Small intestine (tissue), 16 donors: ENCODE measurements around the gene NRIP3. TPM values are rescaled to one million over a fixed set of nuclear protein-coding genes. Genes with fewer than 3 reads are reported as not detected.

Source experiments
- DNase-seq, 2 donors: peaks; one replicate each; pipeline versions ENCODE4 v3.0.0 to v3.0.0-alpha.2; 2013
- FAIRE-seq: peaks from 2 replicates; lab custom pipeline; 2012; peaks lifted over from hg19 to GRCh38; lab: Jason Lieb, UNC
- H3K27ac ChIP-seq, 3 donors: one replicate each; pipeline ENCODE4 v1.5.1; 2013; ENCODE audit warnings: low read length in 2 of 3, mild to moderate bottlenecking in 2 of 3, control low read depth in 1 of 3, inconsistent platforms in 1 of 3, low read depth in 1 of 3, moderate library complexity in 1 of 3
- H3K27me3 ChIP-seq, 3 donors: one replicate each; pipeline ENCODE4 v1.6.1; 2013; ENCODE audit warnings: low read length in 3 of 3, inconsistent platforms in 1 of 3; ENCODE audit not compliant: control insufficient read depth in 3 of 3, insufficient read depth in 3 of 3
- H3K36me3 ChIP-seq, 3 donors: one replicate each; pipeline ENCODE4 v1.6.1; 2013; ENCODE audit warnings: low read length in 3 of 3, inconsistent platforms in 1 of 3, low read depth in 1 of 3, mild to moderate bottlenecking in 1 of 3, moderate library complexity in 1 of 3; ENCODE audit not compliant: control insufficient read depth in 3 of 3, insufficient read depth in 2 of 3
- H3K4me1 ChIP-seq, 3 donors: one replicate each; pipeline ENCODE4 v1.6.1; 2013; ENCODE audit warnings: low read length in 2 of 3, inconsistent platforms in 1 of 3, low read depth in 1 of 3, mild to moderate bottlenecking in 1 of 3, moderate library complexity in 1 of 3; ENCODE audit not compliant: control insufficient read depth in 3 of 3, insufficient read depth in 2 of 3
- H3K4me3 ChIP-seq, 3 donors: one replicate each; pipeline ENCODE4 v1.5.1; 2013; ENCODE audit warnings: low read length in 3 of 3, control low read depth in 1 of 3, inconsistent platforms in 1 of 3, low read depth in 1 of 3, mild to moderate bottlenecking in 1 of 3, moderate library complexity in 1 of 3
- H3K9me3 ChIP-seq, 2 donors: one replicate each; pipeline ENCODE4 v1.6.1; 2013; ENCODE audit warnings: low read depth in 1 of 2, low read length in 1 of 2; ENCODE audit not compliant: control insufficient read depth in 2 of 2, insufficient read depth in 1 of 2
- WGBS, 3 donors: extraction: QIAGEN DNeasy Blood & Tissue Kit; methylation state at CpG; one replicate each; pipeline ENCODE4 v1.1.7; 2013; 5-methylcytosine and 5-hydroxymethylcytosine counted together
- long read RNA-seq, 10 donors: transcript quantifications; one replicate each; lab custom pipeline, GENCODE V29; 2026
- polyA plus RNA-seq, 4 donors: library from polyadenylated mRNA; stranded (reverse) in 3 of 4; unstranded in 1 of 4; fragments of 200-250 nt in 3 of 4; fragments of 120-200 nt in 1 of 4; gene quantifications; one replicate each; pipeline versions ENCODE4 v1.2.1 to v1.2.3, GENCODE V29; 2013
- donor health status: healthy with polysubstance abuse.
- donor health status: control.
- donor health status: control.
- donor health status: Bipolar disorder and iron deficiency.
- donor health status: healthy.

NRIP3 gene
- under 1 TPM in 2 of 4 donors, not detected in 2; 0.21 to 0.70 TPM for polyA plus RNA-seq
- long read RNA-seq, donor 1: 0 reads
- long read RNA-seq, donor 2: 0 reads
- long read RNA-seq, donor 3: 0 reads
- long read RNA-seq, donor 4: 0 reads
- long read RNA-seq, donor 5: 0 reads
- long read RNA-seq, donor 6: 0 reads
- long read RNA-seq, donor 7: 0 reads
- long read RNA-seq, donor 8: 0 reads
- long read RNA-seq, donor 9: 0 reads
- long read RNA-seq, donor 10, partial matches to known transcripts: 0 of 2 reads
- long read RNA-seq, donor 10, other reads (novel, unspliced or antisense): 0 of 2 reads

DNA sequence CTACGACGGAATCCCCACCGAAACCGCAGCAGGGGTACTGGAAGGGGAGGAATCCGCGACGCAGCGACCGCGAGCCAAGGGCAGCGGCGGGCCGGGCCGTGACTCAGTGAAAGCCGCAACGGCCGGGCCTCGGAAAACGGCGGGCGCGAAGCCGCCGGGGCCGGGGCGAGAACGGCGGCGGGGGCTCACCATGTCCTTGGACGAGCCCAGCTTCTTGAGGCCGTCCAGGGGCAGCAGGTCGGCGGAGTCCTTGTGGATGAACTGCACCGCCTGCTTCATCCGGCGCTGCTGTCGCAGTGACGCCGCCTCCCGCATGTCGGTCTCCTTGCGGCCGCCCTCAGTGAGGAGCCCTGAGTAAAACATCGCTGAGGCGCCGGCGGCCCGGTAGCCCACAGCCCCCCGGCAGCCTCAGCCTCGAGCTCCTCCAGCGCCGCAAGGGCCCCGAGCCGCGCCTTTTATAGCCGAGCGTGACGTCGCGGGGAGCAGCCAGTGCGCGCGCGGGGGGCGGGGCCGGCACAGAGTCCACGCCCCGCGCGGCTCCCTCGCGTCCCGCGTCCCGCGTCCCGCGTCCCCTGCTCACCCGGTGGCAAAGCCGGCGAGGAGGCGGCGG, at the start of gene NRIP3:
NRIP3 (minus strand) TSS at position 429 of the 610 bp plus-strand sequence; CDS start at position 363, 66 bp downstream.
- no peak for FAIRE-seq
- no peak within 1 kb of the TSS for H3K27ac ChIP-seq

DNA sequence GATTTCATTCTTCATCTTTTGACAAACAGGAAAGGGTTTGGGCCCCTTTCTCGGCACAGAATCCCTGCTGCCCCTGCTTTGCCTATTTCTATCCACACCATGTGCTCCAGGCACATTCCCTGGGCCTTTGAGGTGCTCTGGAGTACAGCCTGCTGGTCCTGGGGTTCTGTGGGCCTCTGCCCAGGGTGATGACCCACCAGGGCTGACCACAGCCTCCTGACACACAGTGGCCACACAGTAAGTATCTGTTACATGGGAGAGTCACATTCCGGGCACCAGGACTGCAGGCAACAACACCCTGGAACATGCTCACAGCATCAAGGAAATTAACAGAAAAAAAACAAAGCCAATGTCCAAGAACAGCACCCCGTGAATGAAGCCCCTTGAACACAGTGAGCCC, 48.5 kb upstream of the NRIP3 start:
- H3K9me3 ChIP-seq: no peaks in the 10 kb centered on the region
- H3K36me3 ChIP-seq: peaks cover 0 to 2% (median 0%) of the 10 kb centered on the region in 3 donors
- FAIRE-seq (no peak), DNase-seq (no peak)
- WGBS, 3 donors: 85 to 87% (median 87%) methylated on average over 3 of the region's 3 CpGs
- no peak overlapping the region for H3K27ac ChIP-seq
- H3K27me3 ChIP-seq: no peaks in the 10 kb centered on the region
- H3K4me1 ChIP-seq: no peaks in the 10 kb centered on the region
- no peak overlapping the region for H3K4me3 ChIP-seq

More for the DNA sequence above, at the start of gene NRIP3:
- H3K27me3 ChIP-seq: peaks cover 0 to 66% (median 4%) of the 10 kb centered on the region in 3 donors
- peak within 1 kb of the TSS; percentile 14 to 55 (median 40) for H3K4me3 ChIP-seq
- H3K36me3 ChIP-seq: no peaks in the 10 kb centered on the region
- H3K9me3 ChIP-seq: no peaks in the 10 kb centered on the region
- WGBS, 3 donors: 0 to 1% (median 1%) methylated on average over 57 to 83 of the region's 83 CpGs
- H3K4me1 ChIP-seq: peaks cover 2 to 8% (median 6%) of the 10 kb centered on the region in 3 donors
- peak; percentile 72 to 86 for DNase-seq

DNA sequence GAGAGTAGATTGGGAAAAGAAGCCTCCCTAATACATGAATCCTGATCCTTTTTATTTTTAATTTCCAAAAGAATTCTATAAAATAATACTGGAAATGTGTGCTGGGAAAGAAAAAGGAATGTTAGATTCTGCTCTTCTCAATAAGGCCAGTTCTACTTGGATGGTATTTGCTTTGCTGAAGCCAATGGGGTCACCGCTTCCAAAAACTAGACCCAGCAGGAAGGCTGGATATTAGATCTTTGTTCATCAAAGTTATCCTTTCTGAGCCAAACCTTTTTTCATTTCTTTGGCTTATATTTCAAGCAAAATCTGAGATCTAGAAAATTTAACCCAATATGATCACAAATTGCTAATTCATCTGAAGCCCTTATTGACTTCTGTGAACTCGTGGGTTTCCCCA, 46.2 kb upstream of the NRIP3 start:
- DNase-seq: no peak
- FAIRE-seq: no peak
- 86 to 95% (median 89%) methylated on average over 2 of the region's 2 CpGs for WGBS, 3 donors
- no peaks in the 10 kb centered on the region for H3K27me3 ChIP-seq
- H3K27ac ChIP-seq: no peak overlapping the region
- H3K9me3 ChIP-seq: no peaks in the 10 kb centered on the region
- H3K4me3 ChIP-seq: no peak overlapping the region
- peaks cover 0 to 2% (median 0%) of the 10 kb centered on the region in 3 donors for H3K36me3 ChIP-seq
- H3K4me1 ChIP-seq: no peaks in the 10 kb centered on the region

DNA sequence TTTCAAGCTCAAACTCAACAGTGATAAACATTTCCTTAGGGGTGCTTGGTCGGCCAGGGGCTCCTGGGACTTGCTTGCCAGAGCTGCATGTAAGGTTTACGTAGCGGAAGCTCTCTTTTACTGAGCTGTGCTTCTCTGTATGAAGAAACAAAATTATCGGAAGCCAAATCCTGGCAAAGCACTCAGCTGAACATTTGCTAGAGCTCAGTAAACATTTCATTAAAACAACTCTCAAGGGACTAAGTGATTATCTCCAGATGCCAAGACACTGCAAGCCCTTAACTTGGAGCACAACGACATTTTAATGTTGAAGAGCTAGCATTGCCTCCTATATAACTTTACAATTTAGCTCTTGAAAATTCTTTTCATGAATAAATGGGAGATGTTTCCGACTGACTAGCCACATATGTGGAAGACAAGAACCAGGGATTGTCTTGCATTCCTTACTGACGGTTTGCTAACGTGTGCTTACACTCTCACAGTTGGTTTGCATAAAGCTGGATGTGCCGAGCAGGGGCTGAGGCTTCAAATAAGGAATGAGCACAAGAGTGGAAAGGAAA, 44.2 kb upstream of the NRIP3 start:
- no peak for FAIRE-seq
- DNase-seq: peak in 1 of 2 donors; percentile 18
- Histone ChIP-seq H3K36me3 (no peaks in the 10 kb centered on the region), H3K9me3 (no peaks in the 10 kb centered on the region), H3K4me1 (no peaks in the 10 kb centered on the region), H3K4me3 (no peak overlapping the region), H3K27me3 (no peaks in the 10 kb centered on the region), H3K27ac (peak overlapping the region in 1 of 3 donors; percentile 38)
- 62 to 89% (median 76%) methylated on average over 9 of the region's 9 CpGs for WGBS, 3 donors

DNA sequence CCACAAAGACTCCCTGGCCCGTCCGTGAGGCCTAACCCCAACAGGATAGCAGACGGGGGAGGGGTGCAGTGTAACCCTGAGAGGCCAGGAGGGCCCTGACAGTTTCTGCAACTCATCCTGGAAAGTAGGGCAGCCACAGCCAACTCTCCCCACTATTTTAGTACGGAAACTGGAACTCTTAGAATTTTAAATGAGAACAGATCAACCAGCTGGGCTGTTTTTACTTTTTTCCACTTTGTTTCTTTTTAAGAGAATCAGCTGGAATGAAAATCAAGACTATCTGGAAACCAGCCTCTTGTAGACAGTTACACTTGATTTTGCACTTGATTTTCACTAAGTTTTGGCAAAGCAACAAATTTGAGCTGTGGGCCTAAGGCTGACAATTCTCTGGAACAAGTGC, 42.7 kb upstream of the NRIP3 start:
- no peak for DNase-seq
- no peak overlapping the region for H3K4me3 ChIP-seq
- H3K27me3 ChIP-seq: no peaks in the 10 kb centered on the region
- H3K27ac ChIP-seq: peak overlapping the region in 1 of 3 donors; percentile 17
- 75 to 95% (median 88%) methylated on average over 4 of the region's 4 CpGs for WGBS, 3 donors
- no peaks in the 10 kb centered on the region for H3K36me3 ChIP-seq
- FAIRE-seq: no peak
- H3K9me3 ChIP-seq: no peaks in the 10 kb centered on the region
- H3K4me1 ChIP-seq: no peaks in the 10 kb centered on the region

DNA sequence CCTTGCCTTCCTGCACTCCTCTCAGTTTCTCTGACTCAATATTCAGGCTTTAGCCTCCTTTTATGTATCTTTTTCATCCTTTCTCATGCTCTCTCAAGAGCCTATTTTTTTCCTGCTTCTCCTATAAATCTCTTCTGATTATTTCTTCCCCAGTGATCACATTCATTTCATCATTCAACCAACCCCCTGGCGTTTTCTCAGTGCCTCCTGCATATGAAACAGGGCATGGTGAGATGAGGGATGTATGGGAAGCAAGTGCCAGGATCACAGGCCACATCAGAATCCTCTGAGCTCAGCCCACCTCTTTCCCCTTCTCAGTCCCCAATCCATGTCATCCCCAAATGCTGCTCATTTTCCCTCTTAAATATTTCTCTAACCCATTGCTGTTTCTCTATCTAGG, 38.7 kb upstream of the NRIP3 start:
- H3K4me3 ChIP-seq: no peak overlapping the region
- 60 to 80% (median 71%) methylated on average over 1 of the region's 1 CpG for whole genome bisulfite sequencing, 3 donors
- H3K27ac ChIP-seq: no peak overlapping the region
- no peak for FAIRE-seq
- no peaks in the 10 kb centered on the region for H3K27me3 ChIP-seq
- H3K9me3 ChIP-seq: no peaks in the 10 kb centered on the region
- no peaks in the 10 kb centered on the region for H3K36me3 ChIP-seq
- no peaks in the 10 kb centered on the region for H3K4me1 ChIP-seq
- DNase-seq: no peak

DNA sequence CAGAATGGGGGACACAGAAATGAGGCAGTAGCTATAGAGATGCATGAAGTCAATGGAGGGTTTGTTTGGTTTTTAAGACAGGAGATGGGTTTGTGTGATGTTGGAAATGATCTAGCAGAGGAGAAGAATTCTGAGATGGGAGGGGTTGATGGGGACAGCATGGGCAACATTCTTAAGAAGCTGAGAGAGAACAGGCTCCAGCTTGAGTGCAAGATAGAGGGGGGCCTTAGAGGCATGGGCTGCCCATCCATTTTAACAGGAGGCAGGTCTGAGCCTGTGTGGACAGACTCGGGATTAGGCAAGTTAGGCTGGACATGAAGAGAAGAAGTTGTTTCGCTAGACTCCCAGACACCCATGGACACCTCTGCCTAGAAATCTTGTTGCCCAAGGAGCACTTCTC, 37.9 kb upstream of the NRIP3 start:
- Histone ChIP-seq H3K4me1 (no peaks in the 10 kb centered on the region), H3K4me3 (no peak overlapping the region), H3K27me3 (no peaks in the 10 kb centered on the region), H3K27ac (no peak overlapping the region), H3K9me3 (no peaks in the 10 kb centered on the region), H3K36me3 (no peaks in the 10 kb centered on the region)
- DNase-seq (no peak), FAIRE-seq (no peak)
- 88 to 96% (median 88%) methylated on average over 2 of the region's 2 CpGs for WGBS, 3 donors

DNA sequence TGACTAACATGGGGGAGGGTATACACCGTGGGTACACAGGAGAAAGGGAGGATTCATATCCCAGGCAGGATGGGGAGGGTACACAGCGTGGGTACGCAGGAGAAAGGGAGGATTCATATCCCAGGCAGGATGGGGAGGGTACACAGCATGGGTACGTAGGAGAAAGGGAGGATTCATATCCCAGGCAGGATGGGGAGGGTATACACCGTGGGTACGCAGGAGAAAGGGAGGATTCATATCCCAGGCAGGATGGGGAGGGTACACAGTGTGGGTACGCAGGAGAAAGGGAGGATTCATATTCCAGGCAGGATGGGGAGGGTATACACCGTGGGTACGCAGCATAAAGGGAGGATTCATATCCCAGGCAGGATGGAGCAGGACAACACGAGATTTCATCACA, 36.6 kb upstream of the NRIP3 start:
- no peak for FAIRE-seq
- WGBS, 3 donors: 90 to 93% (median 91%) methylated on average over 10 of the region's 10 CpGs

More for the DNA sequence above, 36.6 kb upstream of the NRIP3 start:
- H3K4me3 ChIP-seq: no peak overlapping the region
- no peaks in the 10 kb centered on the region for H3K9me3 ChIP-seq
- no peaks in the 10 kb centered on the region for H3K36me3 ChIP-seq
- H3K4me1 ChIP-seq: no peaks in the 10 kb centered on the region
- no peak overlapping the region for H3K27ac ChIP-seq
- no peaks in the 10 kb centered on the region for H3K27me3 ChIP-seq
- no peak for DNase-seq
